GM18909 (cell line): ENCODE data around the gene OR13C8.
"Not testable (repeated sequence)": the region's sequence is repeated elsewhere in the genome, so short reads cannot be mapped to it uniquely, and the experiment has no call there.

ENCODE experiments used
- ATAC-seq: cut with Tn5 transposase; IDR thresholded peaks from one replicate; pipeline ENCODE4 v1.9.1; 2021; ENCODE audit warnings: mild to moderate bottlenecking; ENCODE audit not compliant: unreplicated experiment, poor library complexity

Gene OR13C8

GRCh38 chr9:104568868-104569267, at the start of gene OR13C8:
Gene OR13C8 (plus strand): TSS chr9:104569168. CDS start chr9:104569168, 0 bp downstream.
- ATAC-seq = no peak

GRCh38 chr9:104520241-104520640, 48.7 kb upstream of the OR13C8 start:
- not testable (repeated sequence) for ATAC-seq

GRCh38 chr9:104527109-104527508, 41.9 kb upstream of the OR13C8 start, which contains the start of gene OR13C4:
Gene OR13C4 (minus strand): TSS chr9:104527209. CDS start chr9:104527209, 0 bp downstream.
- ATAC-seq = no peak

GRCh38 chr9:104536756-104537155, 32.2 kb upstream of the OR13C8 start, which contains the start of gene OR13C3:
Gene OR13C3 (minus strand): TSS chr9:104536856. CDS start chr9:104536723, 133 bp downstream.
- ATAC-seq = no peak

GRCh38 chr9:104539275-104539674, 29.7 kb upstream of the OR13C8 start:
- ATAC-seq = no peak

- no peak for ATAC-seq
These were observed 24.3 kb upstream of the OR13C8 start for GRCh38 chr9:104544644-104545043.

GRCh38 chr9:104553261-104553660, 15.7 kb upstream of the OR13C8 start:
- no peak for ATAC-seq

GRCh38 chr9:104555521-104555920, 13.4 kb upstream of the OR13C8 start:
- ATAC-seq = no peak

GRCh38 chr9:104556830-104557634, 11.9 kb upstream of the OR13C8 start:
- ATAC-seq = peak; percentile 71

GRCh38 chr9:104564358-104564757, 4.6 kb upstream of the OR13C8 start:
- no peak for ATAC-seq

- no peak for ATAC-seq
These were observed 3.6 kb downstream of the OR13C8 start for GRCh38 chr9:104572612-104573011.

- ATAC-seq = no peak
These were observed 6.5 kb downstream of the OR13C8 start for GRCh38 chr9:104575456-104575855.

- ATAC-seq = no peak
These were observed 8.3 kb downstream of the OR13C8 start for GRCh38 chr9:104577263-104577662.

GRCh38 chr9:104580562-104580961, 11.6 kb downstream of the OR13C8 start:
- ATAC-seq = no peak

GRCh38 chr9:104586496-104587180, 17.7 kb downstream of the OR13C8 start:
- ATAC-seq = no peak

- ATAC-seq = no peak
These were observed 20.7 kb downstream of the OR13C8 start for GRCh38 chr9:104589626-104590025.

GRCh38 chr9:104598749-104599148, 29.8 kb downstream of the OR13C8 start:
- not testable (repeated sequence) for ATAC-seq

- ATAC-seq = not testable (repeated sequence)
These were observed 30.3 kb downstream of the OR13C8 start, which contains the start of gene OR13C5 for GRCh38 chr9:104599313-104599712. Gene OR13C5 (minus strand): TSS chr9:104599413. CDS start chr9:104599413, 0 bp downstream.

- peak; percentile 86 for ATAC-seq
These were observed 35.8 kb downstream of the OR13C8 start for GRCh38 chr9:104604801-104605200.

- ATAC-seq = not testable (repeated sequence)
These were observed 36.6 kb downstream of the OR13C8 start, which contains the start of gene OR13C2 for GRCh38 chr9:104605527-104605926. Gene OR13C2 (minus strand): TSS chr9:104605627. CDS start chr9:104605627, 0 bp downstream.

- ATAC-seq = no peak
These were observed 37.2 kb downstream of the OR13C8 start for GRCh38 chr9:104606152-104606551.
